ENCODE results near the gene RHOT2. TPM values are rescaled to one million over a fixed set of nuclear protein-coding genes. Genes with fewer than 3 reads are reported as not detected.

Gene RHOT2
- polyA plus RNA-seq, 4 donors, result 70.5 to 111 (median 77.6) TPM

GRCh38 chr16:721765-722540, 54.0 kb downstream of the RHOT2 start:
- DNase-seq (ENCODE audit: low read depth in 4 of 4, low spot score in 3 of 4), result no peak

DNA sequence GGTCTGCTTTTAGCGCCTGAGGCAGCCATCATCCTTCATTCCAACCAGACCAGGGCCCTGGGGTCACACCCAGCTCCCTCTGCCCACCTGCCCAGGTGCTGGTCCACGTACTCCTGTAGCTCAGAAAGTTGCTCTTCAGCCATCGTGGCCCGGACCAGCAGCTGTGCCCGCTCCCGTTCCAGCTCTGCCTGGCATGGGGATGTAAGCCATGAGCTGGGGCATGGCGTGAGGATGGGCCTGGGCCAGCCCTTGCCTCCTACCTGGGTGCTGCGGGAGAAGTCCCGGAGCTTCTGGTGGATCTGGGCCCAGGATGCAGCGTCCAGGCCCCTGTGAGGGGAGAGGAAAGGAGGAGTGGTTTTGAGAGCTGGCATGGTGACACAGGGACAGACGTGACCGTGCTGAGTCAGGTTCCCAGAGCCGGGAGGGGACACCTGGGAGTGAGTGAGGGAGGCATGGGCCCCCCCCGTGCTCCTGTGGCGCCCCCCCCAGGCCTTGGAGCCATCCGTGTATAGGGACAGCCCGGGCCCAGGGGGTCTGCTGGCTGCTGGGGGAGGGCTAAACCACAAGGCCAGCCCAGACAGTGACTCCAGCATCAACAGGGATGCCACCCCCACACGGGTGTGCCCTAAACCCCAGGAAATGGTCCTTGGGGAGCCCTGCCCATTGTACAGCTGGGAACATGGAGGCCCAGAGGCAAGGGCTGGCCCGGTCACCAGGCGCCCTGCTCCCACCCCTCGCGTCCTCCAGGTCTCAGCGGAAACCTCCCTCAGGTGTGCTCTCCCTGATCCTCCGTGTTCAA, 55.1 kb downstream of the RHOT2 start:
- DNase-seq (ENCODE audit: low read depth in 4 of 4, low spot score in 3 of 4), result no peak

- DNase-seq (ENCODE audit: low read depth in 4 of 4, low spot score in 3 of 4), result no peak
Observed at GRCh38 chr16:723695-724094, 55.8 kb downstream of the RHOT2 start.

Other genes with a start within 250 kb of the RHOT2 start
- 100 to 1,000 TPM in 1 of 4 donors, 10 to 100 TPM in 3; 72.7 to 100 (median 91.3) TPM for gene RAB11FIP3, start 242.5 kb upstream of the RHOT2 start, polyA plus RNA-seq (ENCODE audit: insufficient read length in 4 of 4)
- 10 to 100 TPM; 23.1 to 35.7 (median 26.3) TPM for gene CAPN15, start 140.4 kb upstream of the RHOT2 start, polyA plus RNA-seq (ENCODE audit: insufficient read length in 4 of 4)
- gene PRR35, start 107.7 kb upstream of the RHOT2 start, polyA plus RNA-seq (ENCODE audit: insufficient read length in 4 of 4), result 10 to 100 TPM; 10.5 to 18.4 (median 11.0) TPM
- gene NHLRC4, start 101.1 kb upstream of the RHOT2 start, polyA plus RNA-seq (ENCODE audit: insufficient read length in 4 of 4), result 1 to 10 TPM; 7.2 to 9.9 (median 8.0) TPM
- 10 to 100 TPM; 54.7 to 75.4 (median 65.0) TPM for gene PIGQ, start 98.2 kb upstream of the RHOT2 start, polyA plus RNA-seq (ENCODE audit: insufficient read length in 4 of 4)
- 10 to 100 TPM; 17.1 to 28.6 (median 19.9) TPM for gene RAB40C, start 78.1 kb upstream of the RHOT2 start, polyA plus RNA-seq (ENCODE audit: insufficient read length in 4 of 4)
- gene WFIKKN1, start 37.1 kb upstream of the RHOT2 start, polyA plus RNA-seq (ENCODE audit: insufficient read length in 4 of 4), result 1 to 10 TPM; 1.4 to 2.8 (median 1.7) TPM
- gene METTL26, start 31.8 kb upstream of the RHOT2 start, polyA plus RNA-seq (ENCODE audit: insufficient read length in 4 of 4), result 10 to 100 TPM; 46.8 to 75.5 (median 51.3) TPM
- 10 to 100 TPM; 15.4 to 28.0 (median 17.3) TPM for gene MCRIP2, start 26.3 kb upstream of the RHOT2 start, polyA plus RNA-seq (ENCODE audit: insufficient read length in 4 of 4)
- gene WDR90, start 18.8 kb upstream of the RHOT2 start, polyA plus RNA-seq (ENCODE audit: insufficient read length in 4 of 4), result 10 to 100 TPM; 28.1 to 49.7 (median 37.7) TPM
- gene RHBDL1, start 7.5 kb downstream of the RHOT2 start, polyA plus RNA-seq (ENCODE audit: insufficient read length in 4 of 4), result 1 to 10 TPM in 3 of 4 donors, under 1 TPM in 1; 0.91 to 2.7 (median 1.8) TPM
- 100 to 1,000 TPM in 3 of 4 donors, 10 to 100 TPM in 1; 93.2 to 138 (median 122) TPM for gene STUB1, start 12.3 kb downstream of the RHOT2 start, polyA plus RNA-seq (ENCODE audit: insufficient read length in 4 of 4)
- gene JMJD8, start 16.2 kb downstream of the RHOT2 start, polyA plus RNA-seq (ENCODE audit: insufficient read length in 4 of 4), result 10 to 100 TPM; 64.4 to 85.4 (median 66.1) TPM
- gene WDR24, start 22.3 kb downstream of the RHOT2 start, polyA plus RNA-seq (ENCODE audit: insufficient read length in 4 of 4), result 10 to 100 TPM in 3 of 4 donors, 1 to 10 TPM in 1; 10.0 to 14.0 (median 10.8) TPM
- gene FBXL16, start 37.7 kb downstream of the RHOT2 start, polyA plus RNA-seq (ENCODE audit: insufficient read length in 4 of 4), result 1 to 10 TPM in 3 of 4 donors, under 1 TPM in 1; 0.79 to 1.8 (median 1.2) TPM
- 10 to 100 TPM in 1 of 4 donors, 1 to 10 TPM in 3; 5.8 to 17.0 (median 9.3) TPM for gene METRN, start 47.0 kb downstream of the RHOT2 start, polyA plus RNA-seq (ENCODE audit: insufficient read length in 4 of 4)
- gene ANTKMT, start 53.0 kb downstream of the RHOT2 start, polyA plus RNA-seq (ENCODE audit: insufficient read length in 4 of 4), result 10 to 100 TPM; 13.5 to 27.8 (median 14.4) TPM
- gene CCDC78, start 58.3 kb downstream of the RHOT2 start, polyA plus RNA-seq (ENCODE audit: insufficient read length in 4 of 4), result 1 to 10 TPM; 1.1 to 3.6 (median 1.8) TPM
- 1 to 10 TPM; 3.1 to 7.3 (median 3.2) TPM for gene HAGHL, start 59.0 kb downstream of the RHOT2 start, polyA plus RNA-seq (ENCODE audit: insufficient read length in 4 of 4)
- gene CIAO3, start 72.9 kb downstream of the RHOT2 start, polyA plus RNA-seq (ENCODE audit: insufficient read length in 4 of 4), result 10 to 100 TPM; 21.0 to 28.5 (median 25.2) TPM
- gene MSLN, start 92.6 kb downstream of the RHOT2 start, polyA plus RNA-seq (ENCODE audit: insufficient read length in 4 of 4), result 10 to 100 TPM; 11.4 to 33.7 (median 22.2) TPM
- gene RPUSD1, start 120.2 kb downstream of the RHOT2 start, polyA plus RNA-seq (ENCODE audit: insufficient read length in 4 of 4), result 10 to 100 TPM; 10.6 to 21.7 (median 12.0) TPM
- 10 to 100 TPM; 23.3 to 33.3 (median 25.9) TPM for gene CHTF18, start 120.5 kb downstream of the RHOT2 start, polyA plus RNA-seq (ENCODE audit: insufficient read length in 4 of 4)
- under 1 TPM in 3 of 4 donors, not detected in 1; 0.18 to 0.37 (median 0.36) TPM for gene GNG13, start 132.6 kb downstream of the RHOT2 start, polyA plus RNA-seq (ENCODE audit: insufficient read length in 4 of 4)

Measured in right renal pelvis (tissue), 4 donors.